Neural cell (in vitro differentiated cells): ENCODE measurements around the gene ARHGEF11. TPM values are rescaled to one million over a fixed set of nuclear protein-coding genes. Genes with fewer than 3 reads are reported as not detected.

Experiments
- H2AFZ ChIP-seq: fragments of 200-600, 300-800 bp; sonication (generic), shearing (Covaris generic); 2 replicates; pipeline ENCODE4 v1.6.0; 2014; ENCODE audit warnings: low read depth, mild to moderate bottlenecking, antibody characterized with exemption, low read length, moderate library complexity
- H3F3A ChIP-seq: fragments of 200-600 bp; shearing (Covaris generic); 2 replicates; pipeline ENCODE4 v1.6.1; 2016; ENCODE audit warnings: mild to moderate bottlenecking, moderate library complexity, mixed read lengths, antibody characterized with exemption, low read length; ENCODE audit not compliant: insufficient read depth, poor library complexity, severe bottlenecking
- H3K27ac ChIP-seq: fragments of 200-600, 300-800 bp; sonication (generic), shearing (Covaris generic); 2 replicates; pipeline ENCODE4 v1.5.1; 2014; ENCODE audit warnings: mild to moderate bottlenecking, low read length, moderate library complexity
- H3K27me3 ChIP-seq: fragments of 300-800, 200-600 bp; sonication (generic), shearing (Covaris generic); 2 replicates; pipeline ENCODE4 v1.6.0; 2014; ENCODE audit warnings: mild to moderate bottlenecking, low read depth, low read length, moderate library complexity; ENCODE audit not compliant: insufficient read depth
- H3K36me3 ChIP-seq: fragments of 300-800, 200-600 bp; sonication (generic), shearing (Covaris generic); 2 replicates; pipeline ENCODE4 v1.5.1; 2014; ENCODE audit warnings: mild to moderate bottlenecking, antibody characterized with exemption, low read length, moderate library complexity; ENCODE audit not compliant: insufficient read depth
- H3K4me2 ChIP-seq: fragments of 300-800, 200-600 bp; sonication (generic), shearing (Covaris generic); 2 replicates; pipeline ENCODE4 v1.6.0; 2014; ENCODE audit warnings: mild to moderate bottlenecking, low read length
- H3K4me3 ChIP-seq: fragments of 300-800, 200-600 bp; sonication (generic), shearing (Covaris generic); 2 replicates; pipeline ENCODE4 v1.5.1; 2014; ENCODE audit warnings: mild to moderate bottlenecking, low read length, moderate library complexity
- H3K79me2 ChIP-seq: fragments of 200-600 bp; shearing (Covaris generic); replicated peaks from 2 replicates; pipeline ENCODE4 v1.6.0; 2014; ENCODE audit warnings: mild to moderate bottlenecking, low read length, moderate library complexity; ENCODE audit not compliant: insufficient read depth
- H3K9ac ChIP-seq: fragments of 300-800, 200-600 bp; sonication (generic), shearing (Covaris generic); 2 replicates; pipeline ENCODE4 v1.6.1; 2016; ENCODE audit warnings: mild to moderate bottlenecking, low read length, mixed read lengths
- H3K9me2 ChIP-seq: fragments of 200-600 bp; shearing (Covaris generic); 2 replicates; pipeline ENCODE4 v1.6.1; 2016; ENCODE audit warnings: mild to moderate bottlenecking, low read length, mixed read lengths; ENCODE audit not compliant: insufficient read depth
- H3K9me3 ChIP-seq: fragments of 200-600, 300-800 bp; sonication (generic), shearing (Covaris generic); 2 replicates; pipeline ENCODE4 v1.6.1; 2016; ENCODE audit warnings: mild to moderate bottlenecking, mixed run types, low read length, moderate library complexity, mixed read lengths
- H4K20me1 ChIP-seq: fragments of 200-600 bp; shearing (Covaris generic); 2 replicates; pipeline ENCODE4 v1.6.1; 2016; ENCODE audit warnings: mild to moderate bottlenecking, mixed run types; ENCODE audit not compliant: insufficient read depth
- CTCF ChIP-seq: fragments of 450-650 bp; IDR thresholded peaks from 2 replicates; pipeline ENCODE4 v1.5.1; 2014; ENCODE audit warnings: antibody characterized with exemption, mild to moderate bottlenecking, moderate library complexity; ENCODE audit not compliant: poor library complexity, severe bottlenecking
- EP300 ChIP-seq: fragments of 450-650 bp; conservative IDR thresholded peaks from 2 replicates; pipeline ENCODE4 v1.6.1; 2014; ENCODE audit warnings: antibody characterized with exemption, mild to moderate bottlenecking, moderate library complexity; ENCODE audit not compliant: poor library complexity, severe bottlenecking
- EZH2 ChIP-seq: fragments of 200-600, 300-800 bp; shearing (Covaris generic), sonication (generic); IDR thresholded peaks from 2 replicates; pipeline ENCODE4 v1.6.1; 2014; ENCODE audit warnings: antibody characterized with exemption, low read length, borderline replicate concordance, mild to moderate bottlenecking; ENCODE audit not compliant: insufficient read depth, poor library complexity, severe bottlenecking
- MXI1 ChIP-seq: fragments of 450-650 bp; conservative IDR thresholded peaks from 2 replicates; pipeline ENCODE4 v1.6.1; 2014; ENCODE audit warnings: antibody characterized with exemption, mild to moderate bottlenecking; ENCODE audit not compliant: poor library complexity, severe bottlenecking
- POLR2AphosphoS5 ChIP-seq: IDR thresholded peaks from 2 replicates; pipeline ENCODE4 v1.6.1; 2012
- RAD21 ChIP-seq: fragments of 450-650 bp; conservative IDR thresholded peaks from 2 replicates; pipeline ENCODE4 v1.6.1; 2014; ENCODE audit warnings: antibody characterized with exemption, mild to moderate bottlenecking, moderate library complexity
- REST ChIP-seq: IDR thresholded peaks from 2 replicates; pipeline ENCODE4 v1.6.1; 2012; ENCODE audit warnings: borderline replicate concordance
- SMC3 ChIP-seq: fragments of 450-650 bp; conservative IDR thresholded peaks from 2 replicates; pipeline ENCODE4 v1.6.1; 2014; ENCODE audit warnings: antibody characterized with exemption, mild to moderate bottlenecking, moderate library complexity; ENCODE audit not compliant: poor library complexity
- TAF1 ChIP-seq: IDR thresholded peaks from 2 replicates; pipeline ENCODE4 v1.6.1; 2012; ENCODE audit warnings: low read depth
- polyA plus RNA-seq: library from polyadenylated mRNA; depleted of rRNA; stranded (reverse); fragments of >200 nt; gene quantifications from 2 replicates; pipeline ENCODE4 v1.2.3, GENCODE V29; 2014

ARHGEF11 gene
- polyA plus RNA-seq, 1 donor from 2014 or later = 33.2 TPM

GRCh38 chr1:156912861-156913808 lies 132.4 kb downstream of the ARHGEF11 start:
- Histone ChIP-seq H3K79me2 (no peaks in the 10 kb centered on the region), H3K27ac (no peak overlapping the region), H3K9ac (no peak overlapping the region), H3K4me3 (no peak overlapping the region), H3K9me2 (no peaks in the 10 kb centered on the region), H2AFZ (no peak overlapping the region), H3K9me3 (no peaks in the 10 kb centered on the region), H3F3A (no peaks in the 10 kb centered on the region), H3K27me3 (peaks cover under 1% of the 10 kb centered on the region), H4K20me1 (no peaks in the 10 kb centered on the region), H3K36me3 (no peaks in the 10 kb centered on the region), H3K4me2 (no peak overlapping the region)
- TF ChIP-seq RAD21 (no peak), TAF1 (no peak), SMC3 (no peak), EP300 (no peak), CTCF (no peak), MXI1 (no peak), POLR2AphosphoS5 (no peak), EZH2 (no peak), REST (no peak)

GRCh38 chr1:156912310-156912709 lies 133.2 kb downstream of the ARHGEF11 start:
- Histone ChIP-seq H3K4me2 (no peak overlapping the region), H3K79me2 (no peaks in the 10 kb centered on the region), H3K9ac (no peak overlapping the region), H4K20me1 (no peaks in the 10 kb centered on the region), H3K36me3 (no peaks in the 10 kb centered on the region), H3F3A (no peaks in the 10 kb centered on the region), H3K4me3 (no peak overlapping the region), H3K27ac (no peak overlapping the region), H2AFZ (no peak overlapping the region), H3K27me3 (no peaks in the 10 kb centered on the region), H3K9me2 (no peaks in the 10 kb centered on the region), H3K9me3 (no peaks in the 10 kb centered on the region)
- TF ChIP-seq CTCF (no peak), SMC3 (no peak), REST (no peak), TAF1 (no peak), MXI1 (no peak), EZH2 (no peak), RAD21 (no peak), EP300 (no peak), POLR2AphosphoS5 (no peak)
